HUDEP-2 (cell line): ENCODE results near the gene MCM3AP.

Experiments used
- DNase-seq, 76 experiments: peaks; one replicate each; lab custom pipeline; 2025; ENCODE audit not compliant: unreplicated experiment in 76 of 76; lab: John Stamatoyannopoulos, UW

Gene MCM3AP

DNA sequence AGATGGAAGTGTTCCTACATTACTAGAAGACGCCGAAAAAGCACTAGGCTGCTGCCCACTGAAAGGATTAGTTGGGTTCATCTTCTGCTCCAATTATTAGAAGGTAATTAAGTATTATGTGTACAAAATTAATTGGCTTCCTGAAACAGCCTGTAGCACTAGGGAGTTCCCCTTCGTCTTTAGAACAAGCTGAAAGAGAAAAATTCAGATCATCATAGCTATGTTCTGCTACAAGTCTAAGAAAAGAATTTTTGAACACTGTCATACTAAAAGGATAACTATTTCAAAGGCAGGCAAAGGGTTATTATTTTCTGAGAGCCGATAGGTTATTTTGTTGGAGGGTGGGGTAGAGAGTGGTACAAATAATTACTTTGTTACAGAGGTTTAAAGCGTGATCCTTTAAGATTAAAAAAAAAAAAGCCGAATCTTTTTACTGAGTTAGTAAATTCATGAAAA lies at the start of gene MCM3AP:
MCM3AP (minus strand) TSS at position 406 of the 456 bp plus-strand sequence; CDS start at position 81, 325 bp downstream.
- no peak for DNase-seq

DNA sequence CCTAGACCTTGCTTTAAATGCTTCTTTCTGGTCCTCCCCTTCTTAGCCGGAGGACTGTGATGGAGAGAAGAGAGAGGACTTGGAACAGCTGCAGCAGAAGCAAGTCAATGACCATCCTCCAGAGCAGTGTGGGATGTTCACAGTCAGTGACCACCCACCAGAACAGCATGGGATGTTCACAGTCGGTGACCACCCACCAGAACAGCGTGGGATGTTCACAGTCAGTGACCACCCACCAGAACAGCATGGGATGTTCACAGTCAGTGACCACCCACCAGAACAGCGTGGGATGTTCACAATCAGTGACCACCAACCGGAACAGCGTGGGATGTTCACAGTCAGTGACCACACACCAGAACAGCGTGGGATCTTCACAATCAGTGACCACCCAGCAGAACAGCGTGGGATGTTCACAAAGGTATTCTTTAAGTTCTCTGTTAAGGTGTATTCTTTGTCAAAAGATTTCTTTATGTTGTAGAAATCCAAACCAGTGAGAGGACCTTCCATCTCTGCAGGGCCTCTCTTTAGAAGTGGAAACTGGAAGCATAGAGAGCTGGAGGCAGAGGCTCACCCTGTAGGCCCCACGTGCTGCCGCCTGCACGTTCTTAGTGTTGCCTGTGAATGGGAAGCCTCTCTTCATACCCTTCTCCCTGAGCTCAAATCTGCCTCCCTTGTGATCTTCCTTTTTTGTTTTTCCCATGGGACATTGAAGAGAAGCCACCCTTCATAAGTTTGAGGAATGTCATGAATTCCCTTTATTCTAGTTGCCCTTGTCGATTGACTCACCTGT lies 49.1 kb upstream of the MCM3AP start:
- DNase-seq = no peak

DNA sequence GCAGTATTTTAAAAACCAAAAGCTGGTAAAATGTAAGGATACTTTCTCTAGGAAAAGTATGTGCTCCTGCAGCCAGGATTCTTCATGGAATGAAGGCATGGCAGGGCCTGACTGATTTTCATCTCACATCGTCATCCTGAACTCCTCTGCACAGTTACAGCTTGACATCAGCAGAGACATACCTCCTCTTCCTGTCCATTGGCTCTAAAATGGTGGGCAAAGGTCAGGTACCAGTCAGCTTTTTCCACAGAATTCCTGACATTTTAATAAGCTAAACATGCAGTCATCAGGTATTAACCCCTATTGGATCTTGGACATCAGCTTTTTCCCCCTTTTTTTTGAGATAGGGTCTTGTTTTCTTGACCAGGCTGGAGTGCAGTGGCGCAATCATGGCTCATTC lies 44.4 kb upstream of the MCM3AP start:
- no peak for DNase-seq

DNA sequence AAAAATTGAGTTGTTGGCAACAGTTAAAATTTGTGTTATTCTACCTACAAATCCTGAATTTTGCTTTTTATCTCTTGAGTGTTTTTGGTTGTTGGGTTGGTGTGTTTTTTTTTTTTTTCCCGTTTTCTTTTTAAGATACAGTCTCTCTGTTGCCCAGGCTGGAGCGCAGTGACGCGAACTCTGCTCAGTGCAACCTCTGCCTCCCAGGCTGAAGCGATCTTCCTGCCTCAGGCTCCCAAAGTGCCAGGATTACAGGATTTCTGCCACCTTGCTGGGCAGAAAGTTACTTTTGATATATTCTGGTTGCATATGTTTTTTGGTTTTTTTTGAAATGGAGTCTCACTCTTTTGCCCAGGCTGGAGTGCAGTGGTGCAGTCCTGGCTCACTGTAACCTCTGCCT lies 42.7 kb upstream of the MCM3AP start:
- no peak for DNase-seq

DNA sequence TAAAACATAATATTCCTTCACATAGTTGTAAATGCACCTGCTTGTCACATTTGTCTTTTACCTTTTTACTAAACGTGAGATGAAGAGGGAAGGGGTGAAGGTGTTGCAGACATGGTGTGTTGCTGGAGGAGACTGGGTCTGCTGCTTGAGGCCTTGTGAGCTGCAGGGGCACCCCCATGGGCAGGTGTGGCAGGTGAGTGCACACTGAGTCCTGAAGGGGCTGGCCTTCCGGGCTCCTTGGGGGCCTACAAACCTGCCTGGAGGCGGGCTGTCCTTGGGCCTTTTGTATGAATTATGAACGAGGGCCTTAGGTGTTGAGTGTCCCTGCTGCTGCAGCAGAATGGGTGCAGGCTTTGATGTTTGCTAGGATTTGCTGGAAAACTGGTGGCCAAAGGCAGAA lies 42.3 kb upstream of the MCM3AP start:
- no peak for DNase-seq

DNA sequence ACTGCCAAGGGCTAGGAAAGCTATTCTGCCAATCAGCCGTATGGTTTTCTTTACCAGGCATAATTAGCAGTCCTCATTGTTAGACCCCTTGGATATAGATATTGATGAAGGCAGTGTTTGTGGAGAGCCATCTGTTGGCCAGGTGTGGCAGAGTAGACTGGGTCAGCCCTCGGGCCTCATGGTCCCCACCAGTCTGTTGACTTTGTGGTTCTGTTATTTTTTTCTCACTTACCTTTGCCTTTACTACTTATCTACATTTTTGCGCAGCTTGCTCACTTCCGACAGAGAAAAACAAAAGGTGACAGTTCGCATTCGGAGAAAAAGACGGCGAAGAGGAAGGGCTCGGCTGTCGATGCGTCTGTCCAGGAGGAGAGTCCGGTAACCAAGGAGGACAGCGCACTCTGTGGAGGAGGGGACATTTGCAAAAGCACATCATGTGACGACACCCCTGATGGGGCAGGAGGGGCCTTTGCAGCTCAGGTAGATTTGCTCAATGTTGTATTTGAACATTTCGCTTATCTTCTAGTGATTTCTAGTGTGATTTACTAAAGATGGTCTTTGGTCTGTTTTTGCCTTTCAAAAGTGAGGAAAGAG lies 40.8 kb upstream of the MCM3AP start:
- no peak for DNase-seq

DNA sequence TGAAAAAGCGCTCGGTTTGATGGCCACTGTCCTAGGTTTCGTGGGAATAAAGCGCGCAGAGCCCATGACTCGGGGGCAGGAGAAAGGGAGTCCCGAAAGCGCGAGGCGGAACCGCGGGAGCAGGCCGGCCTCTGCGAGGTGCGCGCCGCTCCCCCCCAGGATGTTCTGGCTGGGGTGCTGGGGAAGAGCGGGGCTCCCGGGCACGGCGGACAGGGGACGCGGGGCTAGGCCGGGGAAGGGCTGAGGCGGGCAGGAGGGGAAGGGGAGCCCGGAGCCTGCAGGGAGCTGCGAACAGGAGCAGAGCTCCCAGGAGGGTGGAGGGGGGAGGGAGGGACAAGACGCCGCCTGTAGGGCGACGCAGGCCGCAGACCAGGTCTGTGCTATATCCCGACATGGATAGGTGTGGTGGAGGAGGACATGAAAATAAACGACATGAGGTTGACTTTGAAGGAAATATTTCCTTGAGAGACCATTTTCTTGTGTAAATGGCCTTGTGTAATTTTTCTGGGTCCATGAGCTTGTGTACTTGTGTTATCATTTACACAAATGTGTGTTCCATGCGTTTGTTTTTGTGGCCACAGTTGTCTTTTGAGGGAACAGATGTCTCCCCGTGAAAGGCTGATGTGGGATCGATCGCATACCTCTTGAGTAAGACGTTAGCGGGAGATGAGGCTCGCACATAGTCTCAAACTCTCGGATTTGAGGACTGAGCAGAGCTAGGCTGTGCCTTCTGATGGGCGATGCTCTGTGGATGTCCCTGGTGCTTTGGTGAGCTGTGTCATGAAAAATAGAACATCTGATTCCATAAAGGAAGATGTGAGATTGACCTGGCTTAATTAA lies 39.9 kb upstream of the MCM3AP start:
- peak in 62 of 76 experiments; percentile 12 to 78 (median 51) for DNase-seq

DNA sequence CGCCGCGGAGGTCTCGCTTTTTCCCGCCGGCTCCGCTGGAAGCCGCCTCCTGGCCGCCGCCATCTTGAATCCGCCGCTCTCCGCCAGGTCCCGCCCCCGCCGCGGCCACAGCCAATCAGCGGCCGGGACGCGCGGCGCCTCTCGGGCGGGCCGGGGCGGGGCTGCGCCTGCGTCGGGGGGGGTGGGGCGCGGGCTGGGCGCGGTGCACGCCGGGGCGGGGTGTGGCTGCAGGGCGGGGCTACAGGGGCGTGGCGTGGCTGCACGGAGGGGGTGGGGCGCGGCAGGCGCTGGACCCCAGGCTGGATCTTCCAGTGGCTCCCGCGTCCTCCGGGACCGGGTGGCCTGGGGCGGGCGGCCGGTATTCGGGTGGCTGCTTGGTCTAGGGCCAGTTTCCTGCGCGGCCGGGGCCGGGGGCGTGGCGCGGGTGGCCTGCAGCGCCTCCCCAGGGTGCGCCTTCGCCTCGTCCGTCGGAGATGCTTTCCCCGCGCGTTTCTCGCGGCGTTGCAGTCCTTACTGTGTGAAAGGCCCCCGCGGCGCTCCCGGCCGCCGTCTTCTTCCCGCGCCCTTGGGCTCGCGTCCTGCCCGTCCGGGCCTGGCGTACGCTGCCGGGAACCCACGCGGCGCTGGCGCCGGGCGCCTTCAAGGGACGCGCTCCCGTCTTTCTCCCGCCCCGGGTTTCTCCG lies 39.1 kb upstream of the MCM3AP start:
- DNase-seq = peak in 73 of 76 experiments; percentile 34 to 97 (median 89)

DNA sequence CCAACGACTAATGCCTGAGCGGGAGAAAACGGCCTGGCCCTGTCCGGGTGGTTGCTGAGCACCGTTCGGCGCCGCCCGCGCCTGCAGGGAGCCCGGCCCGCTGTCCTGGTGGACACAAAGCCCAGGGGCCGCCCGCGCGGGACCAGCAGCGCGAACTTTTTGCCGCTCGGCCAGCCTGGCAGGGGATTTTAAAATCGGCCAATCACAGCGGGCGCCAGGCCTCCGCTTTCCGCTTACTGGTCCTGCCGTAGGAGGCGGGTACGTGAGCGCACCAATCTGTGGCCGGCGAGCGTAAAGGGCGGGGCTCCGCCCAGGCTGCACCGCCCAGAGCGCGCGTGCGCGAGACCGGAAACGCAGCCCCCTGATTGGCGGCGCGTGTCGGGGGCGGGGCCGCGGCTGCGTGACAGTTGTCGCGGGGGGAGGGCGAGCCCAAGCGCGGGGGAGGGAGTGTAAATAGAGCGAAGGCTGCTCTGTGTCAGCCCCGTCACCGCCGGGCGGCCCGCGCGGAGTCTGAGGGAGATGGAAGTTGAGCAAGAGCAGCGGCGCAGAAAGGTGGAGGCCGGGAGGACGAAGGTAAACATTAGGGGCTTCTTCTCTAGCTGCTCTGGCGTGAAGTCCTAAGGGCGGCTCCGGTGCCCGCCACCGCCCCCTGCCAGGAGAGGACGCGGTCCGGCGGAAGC lies 38.4 kb upstream of the MCM3AP start, which contains the start of the genes C21orf58 and PCNT:
C21orf58 (minus strand) TSS at position 161 of the 680 bp plus-strand sequence. CDS start 1,132 bp downstream, outside the sequence.
PCNT (plus strand) TSS at position 447 of the 680 bp plus-strand sequence; CDS start at position 520, 73 bp downstream.
- peak in 75 of 76 experiments; percentile 87 to 100 (median 99) for DNase-seq

DNA sequence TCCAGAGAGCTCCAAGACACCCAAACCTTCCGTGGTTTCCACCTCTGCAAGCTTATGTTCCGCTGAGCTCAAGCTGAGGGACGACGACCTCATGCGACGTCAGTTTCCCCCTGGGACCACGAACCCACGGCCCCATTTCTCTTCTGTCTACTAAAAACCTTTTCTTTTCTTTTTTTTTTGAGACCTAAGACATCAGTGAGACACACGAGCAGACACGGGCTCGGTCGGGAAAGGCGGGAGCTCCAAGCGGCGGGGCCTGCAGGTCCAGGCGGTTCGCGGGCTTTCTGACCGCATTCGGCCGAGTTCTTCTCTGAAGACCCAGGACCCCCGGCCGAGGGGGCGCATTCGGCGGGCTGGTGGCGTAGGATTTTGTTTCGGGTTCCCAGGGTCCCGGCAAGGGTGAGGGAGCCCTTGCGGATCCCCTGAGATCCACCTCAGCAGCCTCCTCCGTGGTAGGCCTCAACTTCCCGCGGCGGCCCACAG lies 37.9 kb upstream of the MCM3AP start:
- DNase-seq = peak in 8 of 76 experiments; percentile 32 to 77 (median 45)

DNA sequence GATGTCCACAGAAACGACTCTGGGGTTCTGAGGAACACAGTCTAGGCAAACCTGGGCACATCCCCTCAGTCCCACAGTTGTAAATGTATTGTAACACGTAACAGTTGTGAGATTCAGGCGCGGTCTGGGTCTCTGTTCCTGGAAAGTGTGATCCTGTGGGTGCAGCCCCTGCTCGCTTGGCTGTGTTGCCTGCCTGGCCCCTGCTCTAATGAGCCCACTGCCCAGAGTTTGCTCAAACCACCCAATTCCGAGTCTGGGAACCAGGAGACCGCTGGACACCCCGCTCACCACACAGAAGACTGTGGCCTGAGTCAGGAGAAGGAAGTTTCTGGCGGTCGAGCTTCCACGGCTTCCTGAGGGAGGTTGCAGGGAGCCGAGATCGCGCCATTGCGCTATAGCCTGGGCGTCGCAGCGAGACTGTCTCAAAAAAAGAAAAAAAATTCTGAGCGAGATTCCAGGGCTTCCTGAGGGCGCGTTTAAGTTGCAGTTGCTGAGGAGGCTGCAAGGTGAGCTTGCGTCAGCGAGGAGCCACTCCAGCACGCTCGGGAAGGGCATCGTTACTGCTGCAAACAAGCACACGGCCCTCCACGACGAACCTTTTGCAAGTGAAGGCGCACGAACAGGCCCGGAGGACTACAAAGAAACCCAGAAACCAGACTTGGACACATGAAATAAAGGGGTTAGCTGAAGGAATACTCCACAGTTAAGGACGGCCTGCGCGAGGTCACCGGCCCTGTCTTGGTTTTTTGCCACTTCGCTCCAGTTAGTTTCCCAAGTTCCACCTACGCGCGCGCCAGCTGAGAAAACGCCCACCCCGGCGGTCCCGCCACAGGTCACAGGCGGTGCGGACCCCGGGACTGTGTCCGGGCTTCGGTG lies 37.2 kb upstream of the MCM3AP start:
- DNase-seq = peak in 28 of 76 experiments; percentile 13 to 64 (median 38)

DNA sequence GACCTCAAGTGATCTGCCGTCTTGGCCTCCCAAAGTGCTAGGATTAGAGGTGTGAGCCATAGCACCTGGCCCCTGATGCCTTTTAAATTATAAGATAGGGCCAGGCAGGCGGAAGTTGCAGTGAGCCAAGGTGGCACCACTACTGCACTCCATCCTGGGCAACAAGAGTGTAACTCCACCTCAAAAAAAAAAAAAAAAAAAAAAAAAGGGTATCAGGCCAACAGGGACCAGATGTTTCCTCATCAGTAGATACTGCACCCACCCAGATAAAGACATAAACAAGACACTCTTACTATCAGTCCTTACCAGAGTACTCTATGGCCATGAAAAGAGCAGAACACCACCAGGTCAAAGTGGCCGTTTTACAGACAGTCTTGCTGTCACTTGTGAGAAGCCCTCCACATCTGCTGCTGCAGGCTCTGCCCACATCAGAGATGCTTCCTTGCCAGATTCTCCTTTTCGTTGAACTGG lies 35.0 kb upstream of the MCM3AP start:
- DNase-seq = peak in 75 of 76 experiments; percentile 41 to 100 (median 93)

DNA sequence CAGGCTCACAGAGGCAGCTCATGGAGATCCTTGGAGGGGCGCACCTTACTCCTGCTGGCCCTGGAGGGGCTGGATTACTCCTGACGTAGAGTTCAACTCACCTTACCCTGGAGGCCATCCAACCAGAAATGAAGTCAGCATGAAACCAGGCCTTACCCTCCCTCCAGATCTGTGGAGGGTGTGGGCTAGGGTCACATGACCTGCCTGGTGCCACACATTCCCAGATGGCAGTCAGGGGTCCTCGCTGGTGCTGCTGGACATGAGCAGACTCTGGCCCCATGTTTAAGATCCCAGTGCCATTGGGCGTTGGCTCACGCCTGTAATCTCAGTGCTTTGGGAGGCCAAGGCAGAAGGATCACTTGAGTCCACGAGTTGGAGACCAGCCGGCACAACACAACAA lies 33.8 kb upstream of the MCM3AP start:
- DNase-seq = peak in 14 of 76 experiments; percentile 8 to 54 (median 32)

DNA sequence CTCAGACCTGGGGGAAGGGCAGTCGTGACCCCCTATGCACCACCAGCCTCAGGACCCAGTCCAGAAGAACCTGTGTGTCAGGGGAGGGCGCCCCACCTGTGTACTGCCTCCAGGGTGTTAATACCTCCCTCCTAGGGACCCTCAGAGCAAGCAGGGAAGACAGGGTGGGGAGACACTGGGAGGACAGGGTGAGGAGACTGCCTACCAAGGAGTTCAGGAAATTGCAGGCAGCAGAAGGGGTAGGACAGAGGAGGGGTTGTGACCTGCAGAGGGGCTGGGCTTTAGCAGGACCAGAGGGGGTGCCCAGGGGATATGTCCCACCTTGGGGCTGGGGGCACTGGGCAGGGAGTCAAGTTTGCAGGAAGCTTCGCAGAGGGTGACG lies 33.0 kb upstream of the MCM3AP start:
- DNase-seq = peak in 1 of 76 experiments; percentile 50

DNA sequence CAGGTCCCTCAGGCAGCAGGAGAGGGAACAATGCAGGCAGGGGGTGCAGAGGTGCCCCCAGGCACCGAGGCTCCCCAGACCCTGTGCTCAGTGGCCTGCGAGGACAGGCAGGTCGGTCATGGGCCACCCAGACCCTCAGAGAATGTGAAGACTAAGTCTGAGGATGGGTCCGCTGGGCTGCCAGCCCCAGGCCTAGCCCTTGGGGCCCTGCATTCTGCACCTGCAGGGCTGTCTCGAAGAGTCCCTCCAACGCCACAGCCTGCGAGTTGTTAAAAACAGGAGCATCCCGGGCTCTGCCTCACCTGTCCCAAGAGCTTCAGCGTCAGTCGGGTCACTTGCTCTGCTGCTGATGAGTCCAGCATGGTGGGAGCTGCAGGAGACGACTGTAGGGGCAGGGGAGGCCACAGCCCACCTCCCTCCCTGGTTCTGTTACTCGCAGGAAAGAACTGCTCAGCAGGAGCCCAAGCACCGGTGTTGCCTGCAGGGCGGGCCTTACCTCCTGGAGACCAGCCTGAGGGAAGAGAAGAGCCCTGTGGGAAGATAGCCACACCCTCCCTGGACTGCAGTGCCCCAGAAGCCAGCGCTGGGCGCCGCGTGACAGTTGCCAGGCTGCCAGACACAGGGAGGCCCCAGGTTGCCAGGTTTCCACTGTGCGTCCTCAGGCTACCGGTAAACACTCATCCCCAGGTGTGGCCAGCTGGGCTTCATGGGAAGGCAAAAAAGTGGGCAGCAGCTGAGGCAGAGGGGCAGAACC lies 32.5 kb upstream of the MCM3AP start:
- peak in 55 of 76 experiments; percentile 13 to 78 (median 48) for DNase-seq

DNA sequence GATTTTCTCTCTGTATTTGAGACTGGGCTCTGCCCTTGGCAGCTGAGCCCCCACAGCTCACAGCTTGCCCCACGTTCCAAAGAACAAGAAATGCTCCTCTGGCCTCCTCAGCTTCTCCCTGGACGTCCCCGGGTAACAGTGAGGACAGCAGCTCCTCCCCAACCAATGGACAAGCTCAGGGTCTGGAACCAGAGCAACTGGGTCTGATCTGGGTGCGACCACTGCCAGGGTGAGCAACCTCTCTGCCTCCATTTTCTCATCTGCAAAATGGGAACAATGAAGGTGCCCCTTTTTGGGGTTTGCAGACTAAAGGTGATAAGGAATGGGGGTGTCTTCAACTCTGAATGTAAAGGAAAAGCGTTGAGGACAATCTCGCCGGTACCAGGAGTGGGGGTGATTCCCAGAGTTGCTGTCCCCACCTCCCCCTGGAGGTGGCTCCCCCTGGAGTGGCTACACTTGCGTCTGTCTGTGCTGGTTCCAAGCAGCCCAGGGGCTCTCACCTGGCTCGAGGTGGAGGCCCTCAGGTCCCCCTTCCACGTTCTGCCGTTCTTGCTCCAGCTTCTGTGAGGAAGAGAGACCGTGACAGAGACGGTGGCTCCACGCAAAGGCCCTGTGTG lies 31.4 kb upstream of the MCM3AP start:
- DNase-seq = no peak

DNA sequence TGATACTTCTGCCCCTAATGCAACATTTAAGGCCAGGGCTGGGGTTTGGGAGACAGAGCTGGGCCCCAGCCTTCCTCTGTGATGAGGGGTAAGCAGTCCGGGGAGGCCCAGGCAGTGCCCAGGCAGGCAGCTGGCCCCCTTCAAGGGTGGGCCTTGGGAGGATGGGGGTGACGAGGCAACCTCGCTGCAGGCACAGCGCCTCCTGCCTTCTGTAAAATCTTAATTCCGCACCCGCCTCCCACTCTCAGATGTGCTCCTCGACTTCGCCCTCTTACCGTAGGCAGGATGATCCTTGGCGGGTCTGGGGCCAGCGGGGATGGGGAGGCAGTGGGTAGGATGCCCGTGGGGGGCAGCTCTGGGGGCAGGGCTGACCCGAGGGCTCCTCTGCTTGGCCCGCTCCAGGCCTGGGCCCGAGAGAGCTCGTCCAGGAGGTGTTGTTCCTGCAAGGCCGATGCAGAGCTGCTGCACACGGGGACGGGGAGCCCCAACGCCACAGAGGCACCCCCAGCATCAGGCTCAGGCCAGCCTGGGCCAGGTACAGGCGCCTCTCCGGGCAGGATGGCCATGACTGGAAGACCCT lies 29.1 kb upstream of the MCM3AP start:
- DNase-seq = no peak
